B cell (primary cell): ENCODE data around the gene SART3. TPM values are rescaled to one million over a fixed set of nuclear protein-coding genes. Genes with fewer than 3 reads are reported as not detected.

Source experiments
- ATAC-seq: fragments of 200-7000 bp; cut with Tn5 transposase; one replicate; pipeline ENCODE4 v1.10.0; 2021; ENCODE audit warnings: low read depth, mild to moderate bottlenecking, moderate number of reproducible peaks, moderate library complexity
- CTCF ChIA-PET: fragments of 350-600 bp; sonication (Branson Sonifier 250); formaldehyde crosslinking; loops from one replicate; lab custom pipeline; 2021; ENCODE audit warnings: antibody characterized with exemption, inconsistent platforms; lab: Charles Lee
- POLR2A ChIA-PET: fragments of 350-600 bp; sonication (Branson Sonifier 250); formaldehyde crosslinking; loops from one replicate; lab custom pipeline; 2021; ENCODE audit warnings: antibody characterized with exemption; lab: Charles Lee
- DNase-seq: peaks from one replicate; pipeline ENCODE4 v3.0.0; 2013
- H2AFZ ChIP-seq: 2 replicates; pipeline ENCODE4 v1.6.1; 2012; ENCODE audit warnings: mild to moderate bottlenecking, low read depth, low read length; ENCODE audit not compliant: insufficient read depth, poor library complexity, severe bottlenecking
- H3K27ac ChIP-seq, 2 donors: 1 replicate in 1 of 2; 2 replicates in 1 of 2; pipeline ENCODE4 v1.5.1; 2012 to 2013; ENCODE audit warnings: low read length in 2 of 2, mild to moderate bottlenecking in 2 of 2, moderate library complexity in 1 of 2
- H3K27me3 ChIP-seq, 4 experiments: fragments of 200-600 bp in 1 of 4; sonication (generic) in 1 of 4; replicated peaks in 1 of 4; 1 replicate in 2 of 4; 2 replicates in 2 of 4; pipeline versions ENCODE4 v1.6.1 to v1.7.0; 2013 to 2016; ENCODE audit warnings: low read length in 3 of 4, mild to moderate bottlenecking in 2 of 4, mixed read lengths in 1 of 4, moderate library complexity in 1 of 4; ENCODE audit not compliant: insufficient read depth in 4 of 4, control insufficient read depth in 3 of 4; ENCODE audit errors: control extremely low read depth in 1 of 4
- H3K36me3 ChIP-seq, 2 experiments: replicated peaks in 1 of 2; 1 replicate in 1 of 2; 2 replicates in 1 of 2; pipeline versions ENCODE4 v1.6.1 to v1.7.1; 2013; ENCODE audit warnings: low read length in 1 of 2; ENCODE audit not compliant: insufficient read depth in 2 of 2, control insufficient read depth in 1 of 2; ENCODE audit errors: control extremely low read depth in 1 of 2, extremely low read depth in 1 of 2
- H3K4me1 ChIP-seq, 2 donors: fragments of 200-600 bp in 1 of 2; sonication (generic) in 1 of 2; 1 replicate in 1 of 2; 2 replicates in 1 of 2; pipeline versions ENCODE4 v1.5.1 to v1.6.1; 2013 to 2017; ENCODE audit warnings: low read length in 2 of 2; ENCODE audit not compliant: control insufficient read depth in 2 of 2, insufficient read depth in 2 of 2
- H3K4me2 ChIP-seq: replicated peaks from 2 replicates; pipeline ENCODE3; 2012; ENCODE audit warnings: mild to moderate bottlenecking, low read depth, low read length; ENCODE audit not compliant: poor library complexity, severe bottlenecking
- H3K4me3 ChIP-seq, 5 experiments: fragments of 200-600 bp in 1 of 5; sonication (generic) in 1 of 5; 1 replicate in 3 of 5; 2 replicates in 2 of 5; pipeline versions ENCODE4 v1.5.1 to v1.7.0; 2011 to 2016; ENCODE audit warnings: low read length in 4 of 5, mild to moderate bottlenecking in 4 of 5, low read depth in 2 of 5, control low read depth in 1 of 5, moderate library complexity in 1 of 5; ENCODE audit not compliant: insufficient read depth in 1 of 5; ENCODE audit errors: control extremely low read depth in 1 of 5, extremely low read depth in 1 of 5
- H3K79me2 ChIP-seq: fragments of 200-600 bp; sonication (generic); one replicate; pipeline ENCODE4 v1.6.0; 2016; ENCODE audit warnings: low read length; ENCODE audit not compliant: control insufficient read depth, insufficient read depth
- H3K9ac ChIP-seq: fragments of 200-600 bp; sonication (generic); 2 replicates; pipeline ENCODE4 v1.6.1; 2017; ENCODE audit warnings: mild to moderate bottlenecking, low read length, moderate library complexity
- H3K9me3 ChIP-seq, 3 donors: one replicate each; pipeline versions ENCODE4 v1.6.1 to v1.7.1; 2013; ENCODE audit warnings: low read length in 2 of 3; ENCODE audit not compliant: control insufficient read depth in 2 of 3, insufficient read depth in 1 of 3; ENCODE audit errors: control extremely low read depth in 1 of 3
- H4K20me1 ChIP-seq: 2 replicates; pipeline ENCODE4 v1.6.0; 2012; ENCODE audit warnings: mild to moderate bottlenecking, low read length; ENCODE audit not compliant: insufficient read depth, control insufficient read depth, poor library complexity, severe bottlenecking
- H3K27ac Mint-ChIP-seq: one replicate; pipeline ENCODE4 v1.8.0; 2021; ENCODE audit warnings: mixed read lengths
- H3K27me3 Mint-ChIP-seq: one replicate; pipeline ENCODE4 v1.8.0; 2021; ENCODE audit warnings: mixed read lengths
- H3K4me1 Mint-ChIP-seq: one replicate; pipeline ENCODE4 v1.8.0; 2021; ENCODE audit warnings: mixed read lengths
- H3K4me3 Mint-ChIP-seq: one replicate; pipeline ENCODE4 v1.8.0; 2021; ENCODE audit warnings: mixed read lengths
- H3K9me3 Mint-ChIP-seq: one replicate; pipeline ENCODE4 v1.8.0; 2022; ENCODE audit warnings: mixed read lengths; ENCODE audit not compliant: insufficient read depth
- EZH2 ChIP-seq: IDR thresholded peaks from 2 replicates; pipeline ENCODE4 v1.6.1; 2012; ENCODE audit warnings: borderline replicate concordance, low read depth, mild to moderate bottlenecking, moderate library complexity, low read length; ENCODE audit not compliant: insufficient read depth, poor library complexity, severe bottlenecking
- WGBS: methylation state at CpG from one replicate; pipeline ENCODE4 v1.1.5; 2013; ENCODE audit warnings: missing lambda C conversion rate; ENCODE audit not compliant: insufficient coverage; 5-methylcytosine and 5-hydroxymethylcytosine counted together
- intact Hi-C: fragments of 100-400 bp; cut with micrococcal nuclease; formaldehyde crosslinking; loops from one replicate; pipeline ENCODE4 v1.10.0; 2022
- polyA plus RNA-seq: library from polyadenylated mRNA; depleted of rRNA; stranded (reverse); fragments of >200 nt; gene quantifications from 2 replicates; pipeline ENCODE4 v1.2.3, GENCODE V29; 2012
- total RNA-seq, 2 donors: library from RNA; stranded (reverse); fragments of 120-200 nt in 1 of 2; gene quantifications; 1 replicate in 1 of 2; 2 replicates in 1 of 2; pipeline versions ENCODE4 v1.2.3 to v1.2.4, GENCODE V29; 2013 to 2022
- TF ChIP-seq, protein P1 (sequence below): fragments of 200-600 bp; IDR thresholded peaks from one replicate; pipeline ENCODE4 v1.8.0; 2022; ENCODE audit warnings: antibody characterized with exemption, mild to moderate bottlenecking

The SART3 gene
- total and polyA plus RNA-seq, 2 donors (not counting 1 experiment from before 2014, with no cell fraction given), result 24.1 to 131 TPM

GRCh38 chr12:108585864-108586263, 24.9 kb upstream of the SART3 start:
- no peaks in the 10 kb centered on the region for H3K36me3 ChIP-seq
- H3K4me3 ChIP-seq, result no peak overlapping the region
- Mint-ChIP-seq H3K4me3 (no peak overlapping the region), H3K4me1 (no peaks in the 10 kb centered on the region), H3K27ac (no peak overlapping the region), H3K9me3 (no peaks in the 10 kb centered on the region), H3K27me3 (peaks cover 4% of the 10 kb centered on the region)
- H3K9ac ChIP-seq, result no peak overlapping the region
- ChIA-PET POLR2A (no interaction called here), CTCF (no interaction called here)
- no peaks in the 10 kb centered on the region for H4K20me1 ChIP-seq
- no peaks in the 10 kb centered on the region for H3K27me3 ChIP-seq
- intact Hi-C loops, result no loop called here
- TF ChIP-seq, protein P1, sequence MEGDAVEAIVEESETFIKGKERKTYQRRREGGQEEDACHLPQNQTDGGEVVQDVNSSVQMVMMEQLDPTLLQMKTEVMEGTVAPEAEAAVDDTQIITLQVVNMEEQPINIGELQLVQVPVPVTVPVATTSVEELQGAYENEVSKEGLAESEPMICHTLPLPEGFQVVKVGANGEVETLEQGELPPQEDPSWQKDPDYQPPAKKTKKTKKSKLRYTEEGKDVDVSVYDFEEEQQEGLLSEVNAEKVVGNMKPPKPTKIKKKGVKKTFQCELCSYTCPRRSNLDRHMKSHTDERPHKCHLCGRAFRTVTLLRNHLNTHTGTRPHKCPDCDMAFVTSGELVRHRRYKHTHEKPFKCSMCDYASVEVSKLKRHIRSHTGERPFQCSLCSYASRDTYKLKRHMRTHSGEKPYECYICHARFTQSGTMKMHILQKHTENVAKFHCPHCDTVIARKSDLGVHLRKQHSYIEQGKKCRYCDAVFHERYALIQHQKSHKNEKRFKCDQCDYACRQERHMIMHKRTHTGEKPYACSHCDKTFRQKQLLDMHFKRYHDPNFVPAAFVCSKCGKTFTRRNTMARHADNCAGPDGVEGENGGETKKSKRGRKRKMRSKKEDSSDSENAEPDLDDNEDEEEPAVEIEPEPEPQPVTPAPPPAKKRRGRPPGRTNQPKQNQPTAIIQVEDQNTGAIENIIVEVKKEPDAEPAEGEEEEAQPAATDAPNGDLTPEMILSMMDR, result no peak
- TF ChIP-seq EZH2, result no peak
- no peaks in the 10 kb centered on the region for H3K9me3 ChIP-seq
- DNase-seq (no peak), ATAC-seq (no peak)
- H3K4me2 ChIP-seq, result no peak overlapping the region
- H2AFZ ChIP-seq, result no peak overlapping the region
- no peak overlapping the region for H3K27ac ChIP-seq
- H3K4me1 ChIP-seq, result no peaks in the 10 kb centered on the region
- 100% methylated on average over 1 of the region's 4 CpGs for WGBS
- H3K79me2 ChIP-seq, result no peaks in the 10 kb centered on the region

DNA sequence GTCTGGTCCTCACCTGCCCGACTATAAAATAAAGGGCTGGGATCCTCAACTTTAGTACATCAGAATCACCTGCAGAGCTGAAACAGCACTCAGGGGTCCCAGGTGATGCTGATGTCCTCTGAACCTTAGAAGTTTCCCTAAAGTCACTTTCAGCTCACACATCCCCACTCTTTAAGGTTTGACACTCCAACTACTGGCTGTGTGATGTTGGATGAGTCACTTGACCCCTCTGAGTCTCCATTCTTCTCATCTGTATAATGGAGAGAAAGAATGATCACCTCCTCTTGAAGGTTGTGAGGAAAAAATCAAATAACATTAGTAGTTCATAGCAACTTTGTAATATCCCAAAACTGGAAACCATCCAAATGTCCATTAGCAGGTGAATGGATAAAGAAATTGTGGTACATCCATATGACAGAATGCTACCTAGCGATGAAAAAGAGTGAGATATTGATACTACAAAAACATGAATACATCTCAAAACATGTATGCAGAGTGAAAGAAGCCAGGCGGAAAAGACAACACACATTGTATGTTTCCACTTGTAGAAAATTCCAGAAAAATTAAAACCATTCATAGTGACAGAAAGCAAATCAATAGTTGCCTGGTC, 23.6 kb upstream of the SART3 start:
- Mint-ChIP-seq H3K4me3 (no peak overlapping the region), H3K27me3 (peaks cover 4% of the 10 kb centered on the region), H3K9me3 (no peaks in the 10 kb centered on the region), H3K27ac (no peak overlapping the region), H3K4me1 (peaks cover 5% of the 10 kb centered on the region)
- no peaks in the 10 kb centered on the region for H3K27me3 ChIP-seq
- no peaks in the 10 kb centered on the region for H3K9me3 ChIP-seq
- no peak overlapping the region for H3K4me3 ChIP-seq
- H4K20me1 ChIP-seq, result no peaks in the 10 kb centered on the region
- no peak overlapping the region for H3K4me2 ChIP-seq
- H3K9ac ChIP-seq, result no peak overlapping the region
- CTCF ChIA-PET, result no interaction called here
- ATAC-seq (no peak), DNase-seq (no peak)
- TF ChIP-seq, protein P1, result no peak
- no peak for TF ChIP-seq EZH2
- WGBS, result 100% methylated on average over 1 of the region's 3 CpGs
- H3K79me2 ChIP-seq, result no peaks in the 10 kb centered on the region
- peaks cover 3% of the 10 kb centered on the region in 2 donors for H3K4me1 ChIP-seq
- no peak overlapping the region for H3K27ac ChIP-seq
- intact Hi-C loops, result no loop called here
- H3K36me3 ChIP-seq, result no peaks in the 10 kb centered on the region
- no peak overlapping the region for H2AFZ ChIP-seq
- POLR2A ChIA-PET, result interaction anchor here (1.3 kb wide), 1 partner anchor 49 kb away, joined by 3 read pairs; no protein-coding TSS in a partner anchor
